HUES6 (cell line): ENCODE data around the gene CFAP61.
A peak's percentile ranks its signal among the peaks of the same experiment; 100 is the strongest.
"Not testable (repeated sequence)": the region's sequence is repeated elsewhere in the genome, so short reads cannot be mapped to it uniquely, and the experiment has no call there.

Experiments
- H3K27ac ChIP-seq: 2 replicates; pipeline ENCODE4 v1.7.0; 2013; ENCODE audit warnings: low read depth, mild to moderate bottlenecking, low read length, inconsistent platforms
- H3K27me3 ChIP-seq: 2 replicates; pipeline ENCODE4 v1.6.1; 2013; ENCODE audit warnings: low read length; ENCODE audit not compliant: control insufficient read depth, insufficient read depth
- H3K36me3 ChIP-seq: 2 replicates; pipeline ENCODE4 v1.6.1; 2013; ENCODE audit warnings: low read length; ENCODE audit not compliant: control insufficient read depth, insufficient read depth
- H3K4me1 ChIP-seq: 2 replicates; pipeline ENCODE4 v1.6.1; 2013; ENCODE audit warnings: low read length; ENCODE audit not compliant: control insufficient read depth, insufficient read depth
- H3K4me3 ChIP-seq: 2 replicates; pipeline ENCODE4 v1.5.1; 2013; ENCODE audit warnings: low read depth, low read length
- H3K9ac ChIP-seq: one replicate; pipeline ENCODE4 v1.6.1; 2013; ENCODE audit warnings: mild to moderate bottlenecking, low read length
- H3K9me3 ChIP-seq: 2 replicates; pipeline ENCODE4 v1.6.1; 2013; ENCODE audit warnings: low read depth, low read length; ENCODE audit not compliant: control insufficient read depth, insufficient read depth

The CFAP61 gene

DNA sequence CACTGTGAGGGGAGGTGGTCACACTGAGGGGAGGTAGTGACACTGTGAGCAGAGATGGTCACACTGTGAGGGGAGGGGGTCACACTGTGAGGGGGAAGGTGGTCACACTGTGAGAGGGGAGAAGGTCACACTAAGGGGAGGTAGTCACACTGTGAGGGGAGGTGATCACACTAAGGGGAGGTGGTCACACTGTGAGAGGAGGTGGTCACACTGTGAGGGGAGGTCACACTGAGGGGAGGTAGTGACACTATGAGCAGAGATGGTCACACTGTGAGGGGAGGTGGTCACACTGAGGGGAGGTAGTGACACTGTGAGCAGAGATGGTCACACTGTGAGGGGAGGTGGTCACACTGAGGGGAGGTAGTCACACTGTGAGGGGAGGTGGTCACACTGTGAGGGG is 303.2 kb downstream of the CFAP61 start:
- H3K36me3 ChIP-seq, H3K27ac ChIP-seq, H3K9ac ChIP-seq, H3K4me1 ChIP-seq, H3K4me3 ChIP-seq: not testable (repeated sequence)
- H3K27me3 ChIP-seq: peaks cover 18% of the 10 kb centered on the region
- peaks cover 20% of the 10 kb centered on the region for H3K9me3 ChIP-seq

- H3K4me3 ChIP-seq: no peak overlapping the region
- H3K9ac ChIP-seq: no peak overlapping the region
- no peak overlapping the region for H3K27ac ChIP-seq
- H3K27me3 ChIP-seq: peaks cover 51% of the 10 kb centered on the region
- H3K4me1 ChIP-seq: peaks cover 9% of the 10 kb centered on the region
- H3K9me3 ChIP-seq: peaks cover 20% of the 10 kb centered on the region
- no peaks in the 10 kb centered on the region for H3K36me3 ChIP-seq
Measured at GRCh38 chr20:20358801-20359200, 306.5 kb downstream of the CFAP61 start.

- Histone ChIP-seq H3K9ac (no peak overlapping the region), H3K9me3 (peaks cover 16% of the 10 kb centered on the region), H3K27ac (no peak overlapping the region), H3K36me3 (no peaks in the 10 kb centered on the region), H3K4me3 (no peak overlapping the region), H3K4me1 (peaks cover 12% of the 10 kb centered on the region), H3K27me3 (peaks cover 59% of the 10 kb centered on the region)
Measured at GRCh38 chr20:20359628-20360027, 307.3 kb downstream of the CFAP61 start.

- Histone ChIP-seq H3K4me1 (peaks cover 17% of the 10 kb centered on the region), H3K9ac (peak overlapping the region; percentile 26), H3K27me3 (peaks cover 67% of the 10 kb centered on the region), H3K27ac (no peak overlapping the region), H3K36me3 (no peaks in the 10 kb centered on the region), H3K4me3 (no peak overlapping the region), H3K9me3 (peaks cover 9% of the 10 kb centered on the region)
Measured at GRCh38 chr20:20360464-20360863, 308.1 kb downstream of the CFAP61 start.

DNA sequence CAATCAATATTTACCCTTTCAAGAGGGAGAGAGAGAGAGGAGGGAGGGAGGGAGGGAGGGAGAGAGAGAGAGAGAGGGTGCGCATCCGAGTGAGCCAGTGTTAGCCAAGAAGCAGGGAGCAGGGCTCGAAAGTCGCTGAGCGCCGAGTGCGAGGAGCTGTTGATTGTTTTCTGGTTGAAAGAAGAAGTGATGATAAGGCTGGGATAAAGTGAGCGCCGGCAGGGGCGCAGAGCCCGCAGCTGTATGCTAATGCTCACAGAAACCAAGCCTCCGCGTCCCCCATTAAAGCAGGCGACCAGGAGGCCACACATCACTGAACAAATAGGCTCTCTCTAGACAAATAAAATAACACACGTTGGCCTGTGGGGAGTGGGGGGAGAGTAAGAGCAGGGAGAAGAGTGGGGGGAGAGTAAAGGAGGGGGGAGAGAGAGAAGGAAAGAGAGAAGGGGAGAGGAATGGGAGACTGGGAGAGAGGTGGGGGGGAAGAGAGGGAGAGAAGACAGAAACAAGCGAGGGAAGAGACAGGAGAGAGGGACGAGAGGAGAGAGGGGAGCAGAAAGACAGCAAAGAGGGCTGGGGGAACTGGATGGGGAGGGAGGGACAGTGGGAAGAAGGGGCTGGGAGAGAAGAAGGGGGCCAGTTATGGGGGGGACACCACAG is 310.6 kb downstream of the CFAP61 start:
- Histone ChIP-seq H3K27me3 (peaks cover 92% of the 10 kb centered on the region), H3K27ac (no peak overlapping the region), H3K9ac (no peak overlapping the region), H3K36me3 (no peaks in the 10 kb centered on the region), H3K9me3 (peaks cover 1% of the 10 kb centered on the region), H3K4me1 (peaks cover 27% of the 10 kb centered on the region), H3K4me3 (peak overlapping the region; percentile 64)

- peaks cover 27% of the 10 kb centered on the region for H3K4me1 ChIP-seq
- H3K9ac ChIP-seq: peak overlapping the region; percentile 58
- H3K27ac ChIP-seq: no peak overlapping the region
- H3K9me3 ChIP-seq: no peaks in the 10 kb centered on the region
- H3K36me3 ChIP-seq: no peaks in the 10 kb centered on the region
- H3K27me3 ChIP-seq: peaks cover 95% of the 10 kb centered on the region
- peak overlapping the region; percentile 64 for H3K4me3 ChIP-seq
Measured at GRCh38 chr20:20363434-20363798, 311.1 kb downstream of the CFAP61 start.

GRCh38 chr20:20363799-20364592 is 311.7 kb downstream of the CFAP61 start:
- H3K4me1 ChIP-seq: peaks cover 27% of the 10 kb centered on the region
- H3K9me3 ChIP-seq: no peaks in the 10 kb centered on the region
- H3K36me3 ChIP-seq: no peaks in the 10 kb centered on the region
- peaks cover 95% of the 10 kb centered on the region for H3K27me3 ChIP-seq
- H3K27ac ChIP-seq: no peak overlapping the region
- peak overlapping the region; percentile 64 for H3K4me3 ChIP-seq
- H3K9ac ChIP-seq: peak overlapping the region; percentile 58

DNA sequence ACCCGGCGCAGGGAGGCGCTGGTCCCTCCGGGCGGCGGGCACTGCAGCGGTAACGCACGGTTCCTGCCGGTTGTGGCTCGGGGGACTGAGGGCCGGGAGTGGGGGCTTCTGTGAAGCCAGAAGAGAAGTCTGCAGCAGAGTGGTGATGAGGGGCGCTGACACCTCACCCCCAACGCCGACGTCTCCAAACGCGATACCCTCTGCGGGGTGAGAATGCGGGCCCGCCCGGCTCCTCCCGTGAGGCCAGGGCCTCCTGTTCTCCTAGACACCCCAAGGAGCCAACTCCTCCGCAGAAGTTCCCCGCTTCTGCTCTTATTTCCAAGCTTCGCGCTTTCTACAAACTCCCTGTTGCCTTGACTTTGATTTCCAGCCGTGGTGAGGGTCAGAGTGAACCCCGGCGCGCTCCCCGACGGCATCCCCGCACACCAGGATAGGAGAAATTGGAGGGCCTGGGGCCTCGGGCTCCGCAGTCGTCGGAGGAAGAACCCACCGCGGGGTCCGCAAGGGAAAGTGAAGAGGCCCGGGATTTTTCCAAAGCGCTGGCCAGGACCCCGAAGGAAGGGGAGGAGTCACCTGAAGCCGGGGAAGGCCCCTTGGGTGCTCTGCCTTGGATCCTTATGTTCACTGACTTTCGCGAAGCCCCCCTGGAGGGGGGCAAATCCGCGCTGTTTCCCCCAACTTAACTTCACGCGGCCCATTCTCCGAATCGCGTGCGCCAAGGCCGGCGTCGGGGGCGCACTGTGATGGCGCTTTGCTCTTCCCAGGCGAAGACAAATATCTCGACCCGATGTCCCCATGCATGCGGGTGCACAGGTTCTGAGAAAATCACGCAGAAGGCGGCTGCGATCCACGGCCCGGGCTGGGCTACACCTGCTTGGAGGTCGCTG is 312.5 kb downstream of the CFAP61 start:
- Histone ChIP-seq H3K36me3 (no peaks in the 10 kb centered on the region), H3K27ac (no peak overlapping the region), H3K4me3 (peak overlapping the region; percentile 64), H3K9ac (peak overlapping the region; percentile 26), H3K9me3 (no peaks in the 10 kb centered on the region), H3K27me3 (peaks cover 99% of the 10 kb centered on the region), H3K4me1 (peaks cover 28% of the 10 kb centered on the region)

GRCh38 chr20:20365480-20366161 is 313.3 kb downstream of the CFAP61 start:
- Histone ChIP-seq H3K36me3 (no peaks in the 10 kb centered on the region), H3K27me3 (peaks cover 99% of the 10 kb centered on the region), H3K4me1 (peaks cover 33% of the 10 kb centered on the region), H3K27ac (no peak overlapping the region), H3K4me3 (peak overlapping the region; percentile 64), H3K9me3 (no peaks in the 10 kb centered on the region), H3K9ac (peak overlapping the region; percentile 26)

DNA sequence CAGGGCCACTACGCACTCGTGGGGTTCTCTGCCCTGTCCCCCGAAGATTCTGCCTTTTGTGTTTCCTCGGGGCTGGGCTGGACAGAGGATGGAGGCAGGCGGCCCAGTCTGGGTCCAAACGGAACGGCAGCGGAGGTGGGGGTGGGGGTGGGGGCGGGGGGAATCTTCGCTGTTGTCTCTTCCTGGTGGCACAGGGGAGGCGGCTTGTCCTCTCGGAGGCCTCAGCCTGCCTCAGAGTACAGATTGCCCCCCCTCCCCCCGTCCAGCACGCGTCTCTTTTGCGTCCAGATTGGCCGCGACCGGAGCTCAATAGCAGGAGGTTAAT is 314.2 kb downstream of the CFAP61 start:
- peaks cover 41% of the 10 kb centered on the region for H3K4me1 ChIP-seq
- H3K9me3 ChIP-seq: no peaks in the 10 kb centered on the region
- H3K27me3 ChIP-seq: peaks cover 99% of the 10 kb centered on the region
- H3K9ac ChIP-seq: peak overlapping the region; percentile 63
- no peak overlapping the region for H3K27ac ChIP-seq
- H3K36me3 ChIP-seq: no peaks in the 10 kb centered on the region
- peak overlapping the region; percentile 64 for H3K4me3 ChIP-seq
